Stimulated activated CD4-positive, alpha-beta T cell treated with anti-CD3 and anti-CD28 coated beads, Interleukin-2, amount 100 ng/mL, for 4 hours (primary cell): ENCODE measurements around the gene TIMP3.

Experiments
- DNase-seq: peaks from one replicate; pipeline ENCODE4 v3.0.0-alpha.2; 2020; ENCODE audit warnings: low read depth

TIMP3 gene

DNA sequence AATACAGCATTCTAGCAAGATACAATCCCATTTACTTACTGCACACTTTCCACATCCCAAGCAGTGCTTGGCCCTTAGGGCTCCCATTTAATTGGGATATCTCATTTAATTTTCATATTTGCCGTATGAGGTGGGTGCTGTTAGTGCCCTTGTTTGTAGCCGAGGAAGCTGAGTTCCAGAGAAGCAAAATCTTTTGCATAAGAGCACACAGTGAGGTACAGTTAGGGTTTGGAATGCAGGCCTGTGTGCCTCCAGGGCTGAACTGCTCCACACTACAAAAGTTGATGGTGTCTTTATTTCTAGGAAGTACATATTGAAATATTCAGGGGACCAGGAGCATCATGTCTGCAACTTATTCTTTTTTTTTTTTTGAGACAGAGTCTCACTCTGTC is 15.5 kb upstream of the TIMP3 start:
- DNase-seq: no peak

DNA sequence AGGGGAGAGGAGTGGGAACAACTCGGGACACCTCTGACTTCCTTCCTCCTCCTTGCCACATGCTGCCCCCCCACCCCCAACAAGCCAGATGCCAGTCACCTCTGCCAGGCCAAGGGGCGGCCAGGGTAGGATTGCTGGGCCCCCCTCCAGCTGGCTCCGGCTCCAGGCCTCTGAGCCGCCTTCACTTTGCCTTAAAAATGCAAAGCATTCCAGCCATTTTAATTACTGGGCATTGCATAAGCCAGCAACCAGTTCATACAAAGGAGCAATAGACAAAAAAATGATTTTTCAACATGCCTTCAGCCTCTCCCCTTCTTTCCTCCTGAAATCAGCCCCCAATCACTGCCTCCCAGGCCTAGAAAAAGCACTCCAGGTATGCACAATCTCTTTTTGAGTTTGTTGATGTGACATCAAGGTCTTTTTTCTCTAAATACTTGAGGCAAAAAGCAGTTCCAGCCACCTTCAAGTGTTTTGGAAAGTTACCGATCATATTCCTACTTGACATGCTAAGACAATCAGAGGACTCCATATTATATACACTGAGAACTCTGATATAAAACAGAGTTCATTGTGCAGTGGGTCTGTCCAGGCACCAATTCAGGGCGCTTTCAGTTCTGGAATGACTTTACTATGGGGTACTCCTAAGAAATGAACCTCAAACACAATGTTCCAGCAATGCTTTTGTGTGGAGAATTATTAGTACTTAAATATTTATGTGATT is 12.4 kb upstream of the TIMP3 start:
- DNase-seq: no peak

DNA sequence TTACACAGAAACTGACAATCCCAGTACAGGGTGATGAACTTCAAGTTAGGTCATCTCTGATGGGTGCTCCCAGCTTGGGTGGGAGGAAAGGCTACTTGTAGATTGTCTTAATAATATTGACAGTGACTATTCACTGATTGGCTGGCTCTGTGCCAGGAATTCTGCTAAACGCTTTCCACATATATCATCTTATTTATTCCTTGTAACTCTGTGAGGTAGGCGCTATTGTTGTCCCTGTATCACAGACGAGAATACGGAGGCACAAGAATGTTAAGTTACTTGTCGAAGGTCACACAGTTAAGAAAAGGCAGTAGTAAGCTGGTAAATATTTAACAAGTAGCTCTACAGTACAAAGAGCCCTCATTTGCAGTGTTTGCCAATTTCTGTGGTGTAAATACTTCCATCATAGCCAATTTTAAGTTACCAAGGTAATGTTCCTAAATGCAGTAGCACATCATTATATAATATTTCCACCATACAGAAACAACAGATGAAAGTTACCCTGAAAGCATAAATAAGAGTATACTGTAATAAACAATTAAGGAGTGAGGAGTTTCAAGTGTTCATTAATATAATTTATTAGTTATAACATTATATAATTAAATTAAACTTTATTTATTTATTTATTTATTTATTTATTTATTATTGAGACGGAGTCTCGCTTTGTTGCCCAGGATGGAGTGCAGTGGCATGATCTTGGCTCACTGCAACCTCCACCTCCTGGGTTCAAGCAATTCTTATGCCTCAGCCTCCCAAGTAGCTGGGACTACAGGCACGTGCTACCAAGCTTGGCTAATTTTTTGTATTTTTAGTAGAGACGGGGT is 11.5 kb upstream of the TIMP3 start:
- no peak for DNase-seq

DNA sequence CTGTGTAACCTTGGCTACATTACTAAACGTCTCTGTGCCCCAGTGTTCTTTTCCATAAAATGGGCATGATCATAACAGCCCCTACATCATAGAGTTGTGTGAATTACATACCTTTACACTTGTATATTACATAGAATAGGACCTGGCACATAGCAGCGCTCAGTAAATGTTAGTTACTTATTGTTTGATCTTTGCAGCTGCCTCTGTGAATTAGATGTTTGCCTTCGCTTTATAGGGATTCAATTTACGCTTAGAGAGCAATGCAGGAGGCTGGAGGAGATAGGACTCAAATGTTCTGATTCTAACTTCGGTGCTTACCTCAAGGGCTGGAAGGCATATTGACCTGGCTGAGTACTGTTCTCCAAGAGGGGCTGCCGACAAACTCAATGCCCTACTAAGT is 10.4 kb upstream of the TIMP3 start:
- DNase-seq: no peak

DNA sequence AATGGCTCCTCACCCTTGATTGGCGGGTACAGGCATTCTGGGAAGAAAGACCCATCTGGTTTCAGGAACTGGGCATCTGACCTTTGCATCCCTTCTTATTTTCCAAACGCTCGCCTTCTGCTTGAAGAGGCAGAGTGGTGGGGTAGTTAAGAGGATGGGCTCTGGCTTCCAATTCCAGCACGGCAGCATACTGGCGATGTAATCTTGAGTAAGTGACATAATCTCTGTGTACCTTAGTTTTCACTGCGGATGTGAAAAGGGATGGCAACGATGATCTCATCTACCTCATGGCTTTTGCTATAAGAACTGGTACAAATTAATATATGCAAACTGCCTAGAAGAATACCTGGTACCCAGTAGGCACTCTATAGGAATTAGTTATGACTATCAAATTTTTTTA is 10.0 kb upstream of the TIMP3 start:
- no peak for DNase-seq

DNA sequence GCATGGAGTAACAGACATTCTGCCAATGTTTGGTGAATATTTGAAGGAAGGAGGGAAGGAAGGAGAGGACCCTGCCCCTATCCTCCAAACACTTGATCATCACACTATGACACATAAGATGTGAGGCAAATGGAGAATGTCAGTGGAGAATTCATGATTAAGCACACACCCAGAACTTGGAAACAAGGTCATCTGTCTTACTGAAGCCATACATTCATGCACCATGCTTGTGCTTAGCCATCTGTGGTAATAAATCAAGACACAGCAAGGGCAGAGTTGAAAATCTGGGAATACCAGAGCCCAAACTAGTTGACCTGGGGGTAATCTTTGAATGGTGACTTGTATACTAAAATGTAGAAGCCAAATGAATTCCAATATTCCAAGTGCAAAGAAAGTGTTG is 7.9 kb upstream of the TIMP3 start:
- DNase-seq: no peak

DNA sequence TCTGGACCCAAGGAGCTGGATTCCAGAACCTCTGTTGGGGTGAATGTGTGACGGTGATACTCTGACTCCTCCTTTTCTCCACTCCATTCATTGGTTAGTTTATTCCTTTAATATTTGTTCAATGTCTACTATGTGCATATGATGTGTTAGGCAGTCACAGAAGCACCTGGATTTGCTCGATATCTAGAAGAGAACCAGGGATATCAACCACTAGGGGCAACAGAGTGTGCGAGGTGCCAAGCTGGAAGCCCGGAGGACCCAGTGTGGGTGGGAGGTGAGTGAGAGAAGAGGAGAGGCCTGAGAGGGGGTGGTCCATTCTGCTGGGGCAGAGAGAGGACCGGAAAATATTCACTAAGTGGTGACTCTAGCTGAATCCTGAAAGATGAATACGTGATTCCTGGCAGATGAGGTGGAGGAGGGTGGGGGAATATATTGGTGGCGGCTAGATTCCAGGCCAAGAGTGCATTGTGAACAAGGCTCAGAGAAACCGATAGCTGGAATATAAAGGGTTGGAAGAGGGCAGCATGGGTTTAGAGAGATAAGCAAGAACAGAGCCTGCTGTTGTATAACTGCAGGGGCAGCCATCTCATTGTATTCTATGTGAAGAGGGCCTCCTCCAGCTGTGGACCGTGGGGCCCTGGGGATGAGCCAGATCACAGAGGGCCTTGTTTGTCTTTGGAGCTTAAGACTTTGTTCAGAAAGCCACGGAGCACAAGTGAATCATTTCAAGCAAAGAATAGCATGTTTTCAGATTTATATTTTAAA is 6.9 kb upstream of the TIMP3 start:
- no peak for DNase-seq

DNA sequence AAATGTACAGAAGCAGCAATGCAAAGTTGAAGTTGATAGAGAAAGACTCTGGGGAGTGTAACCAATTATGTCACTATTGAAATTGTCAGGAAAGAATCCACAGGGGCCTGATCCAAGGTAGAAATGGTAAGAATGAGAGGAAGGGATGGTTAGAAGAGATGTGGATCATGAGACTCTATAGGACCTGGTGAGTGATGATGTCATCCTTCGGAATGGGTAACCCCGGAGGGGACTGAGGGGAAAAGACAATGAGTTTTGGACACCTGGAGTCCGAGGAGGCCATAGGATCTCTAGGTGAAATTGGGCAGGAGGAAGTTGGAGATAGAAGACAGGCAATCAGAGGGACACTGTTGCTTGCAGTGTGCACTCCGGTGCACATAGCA is 6.3 kb upstream of the TIMP3 start:
- DNase-seq: no peak

DNA sequence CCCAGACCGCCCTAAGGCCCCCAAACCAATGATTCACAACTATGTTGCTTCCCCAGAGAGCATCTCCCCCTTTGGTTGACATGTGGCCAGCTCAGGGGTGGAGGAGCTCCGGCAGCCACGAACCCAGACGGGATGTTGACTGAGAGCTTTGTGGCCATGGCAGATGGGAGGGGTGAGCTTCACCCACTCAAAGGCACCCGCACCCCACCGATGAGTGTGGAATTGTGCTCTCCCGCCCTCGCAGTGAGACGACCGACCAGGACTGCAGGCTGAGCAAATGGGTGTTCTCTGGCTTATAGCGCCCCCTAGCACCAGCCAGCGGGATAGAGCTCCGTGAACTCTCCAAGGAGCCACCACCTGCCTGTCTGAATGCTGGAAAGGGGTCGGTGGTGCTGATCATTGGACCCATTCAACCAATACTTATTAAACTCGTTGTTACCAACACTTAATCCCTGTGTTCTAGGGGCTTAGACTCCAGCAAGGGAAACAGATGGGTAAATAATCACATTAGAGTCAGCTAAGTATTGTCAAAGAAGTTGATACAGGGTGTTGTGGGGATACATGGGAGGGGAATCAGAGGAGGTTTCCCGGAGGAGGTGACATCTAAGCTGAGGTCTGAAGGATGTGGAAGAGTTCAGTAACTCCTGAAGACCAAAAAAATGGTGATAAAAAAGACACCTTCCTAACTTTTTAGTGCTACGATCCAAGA is 4.5 kb upstream of the TIMP3 start:
- DNase-seq: peak; percentile 28

DNA sequence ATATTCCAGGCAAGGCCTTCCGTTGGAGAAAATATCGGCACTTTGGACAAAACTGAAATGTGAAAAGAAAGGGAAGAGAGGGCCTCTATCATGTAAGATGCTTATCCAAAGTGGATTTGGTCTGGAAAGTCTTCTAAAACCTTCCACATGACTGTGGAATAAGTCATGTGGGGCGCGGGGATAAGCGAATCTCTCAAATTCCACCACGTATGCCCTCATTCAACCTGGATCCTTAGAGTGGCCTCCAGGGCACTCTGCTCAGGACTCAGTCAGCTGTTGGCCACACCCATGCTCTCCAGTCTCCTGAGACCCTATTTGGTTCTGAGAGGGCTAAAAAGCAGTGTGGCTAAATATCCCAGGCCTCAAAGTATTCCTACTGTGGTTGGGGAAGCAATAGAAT is 2.0 kb upstream of the TIMP3 start:
- no peak for DNase-seq

DNA sequence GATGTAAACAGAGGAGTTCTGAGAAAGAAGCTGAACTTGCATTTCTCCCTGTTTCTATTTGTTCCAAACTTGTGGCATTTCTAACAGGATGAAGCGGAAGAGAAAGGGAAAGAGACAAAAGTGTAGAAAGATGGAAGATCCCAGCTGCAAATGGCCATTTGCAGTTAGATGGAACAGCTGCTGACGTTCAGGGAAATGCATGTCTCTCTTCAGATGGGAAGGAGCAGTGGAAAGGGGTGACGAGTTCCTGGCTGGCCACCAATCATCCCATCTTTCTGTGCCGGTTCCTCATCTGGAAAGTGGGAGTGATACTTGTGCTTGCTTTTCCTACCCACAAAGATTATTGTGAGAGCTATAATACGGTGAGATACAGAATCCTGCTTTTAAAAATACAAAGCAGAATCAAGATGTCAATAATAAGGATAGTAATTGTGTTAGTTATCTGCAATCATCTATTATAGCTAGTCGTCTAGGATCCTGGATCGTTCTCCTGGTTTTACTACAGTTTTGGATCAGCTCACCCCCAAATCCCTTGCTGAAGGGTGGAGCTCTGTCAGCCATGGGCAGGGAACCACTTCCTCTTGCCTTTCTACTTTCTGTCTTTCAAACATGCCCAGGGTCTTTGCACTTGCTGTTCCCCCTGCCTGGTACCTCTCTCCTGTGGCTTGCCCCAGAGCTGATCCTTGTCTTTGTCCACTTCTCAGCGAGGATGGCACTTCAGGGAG is 1.2 kb upstream of the TIMP3 start:
- no peak for DNase-seq

DNA sequence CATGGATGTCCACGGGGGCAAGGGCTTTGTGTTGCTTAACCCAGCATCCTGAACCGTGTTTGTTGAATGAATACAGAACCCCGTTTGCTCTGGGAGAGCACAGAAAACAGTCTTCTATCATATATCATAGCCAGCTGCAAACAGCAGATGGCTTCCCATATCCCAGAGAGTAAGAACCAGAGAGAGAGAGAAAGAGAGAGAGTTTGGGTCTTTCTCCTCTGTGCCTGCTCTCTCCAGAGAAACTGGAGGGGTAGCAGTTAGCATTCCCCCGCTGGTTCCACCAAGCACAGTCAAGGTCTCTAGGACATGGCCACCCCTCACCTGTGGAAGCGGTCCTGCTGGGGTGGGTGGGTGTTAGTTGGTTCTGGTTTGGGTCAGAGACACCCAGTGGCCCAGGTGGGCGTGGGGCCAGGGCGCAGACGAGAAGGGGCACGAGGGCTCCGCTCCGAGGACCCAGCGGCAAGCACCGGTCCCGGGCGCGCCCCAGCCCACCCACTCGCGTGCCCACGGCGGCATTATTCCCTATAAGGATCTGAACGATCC is 440 bp upstream of the TIMP3 start:
- DNase-seq: no peak

DNA sequence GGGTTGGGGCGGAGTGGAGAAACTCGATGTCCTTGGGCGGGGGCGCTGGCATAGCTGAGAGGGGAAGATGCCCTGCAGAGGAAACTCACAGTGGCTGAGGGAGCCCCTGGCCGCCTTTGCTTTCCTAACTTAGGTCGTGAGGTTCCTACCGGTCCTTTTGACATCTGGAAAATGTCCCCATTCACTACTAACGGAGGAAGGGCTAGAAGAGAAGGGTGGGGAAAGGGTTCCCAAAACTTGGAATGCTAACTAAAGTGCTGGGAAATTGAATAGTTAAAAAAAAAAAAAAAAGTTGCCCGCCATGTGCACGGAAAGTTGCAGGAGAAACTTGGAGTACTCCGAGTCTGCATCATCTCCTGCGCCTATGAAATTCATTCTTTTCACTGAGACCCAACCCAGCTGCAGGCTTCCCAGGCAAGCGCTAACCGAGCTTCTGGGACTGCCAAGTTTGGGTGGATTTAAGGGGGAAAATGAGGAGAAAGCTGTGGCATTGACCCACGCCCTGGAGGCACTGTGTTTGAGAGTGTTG is 796 bp downstream of the TIMP3 start:
- DNase-seq: no peak

DNA sequence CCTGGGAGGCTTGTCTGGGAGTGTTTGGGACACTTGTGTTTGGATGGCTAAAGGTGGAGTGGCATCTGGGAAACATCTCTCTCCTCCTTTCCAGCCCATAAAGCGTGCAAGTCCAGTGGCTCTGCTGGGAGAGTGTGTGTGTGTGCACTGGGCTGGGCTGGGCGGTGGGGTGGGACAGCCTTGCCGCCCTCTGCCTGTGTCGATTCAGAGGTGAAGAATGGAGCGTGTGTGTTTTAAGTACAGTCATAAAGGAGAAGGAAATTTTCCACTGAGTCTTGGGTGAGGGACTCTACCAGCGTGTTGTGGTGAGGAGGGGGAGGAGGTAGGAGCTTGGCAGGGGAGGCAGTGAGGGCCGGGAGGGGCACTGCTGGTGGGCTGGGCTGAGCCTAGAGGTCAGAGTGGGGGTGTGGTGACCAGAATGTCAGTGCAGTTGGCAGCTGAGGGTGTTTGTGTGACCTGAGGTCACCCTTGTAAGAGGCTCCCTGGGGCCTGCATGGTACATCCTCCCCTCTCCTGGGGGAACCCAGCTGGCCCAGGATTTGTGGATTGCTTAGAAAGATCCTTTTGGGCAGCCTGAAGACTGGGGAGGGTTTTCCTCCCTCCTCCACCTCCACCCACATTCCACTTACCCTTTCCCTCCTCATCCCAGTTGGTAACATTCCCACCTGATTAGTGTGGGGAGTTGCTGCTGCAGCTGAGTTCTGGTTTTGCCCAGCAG is 1.7 kb downstream of the TIMP3 start:
- DNase-seq: no peak

DNA sequence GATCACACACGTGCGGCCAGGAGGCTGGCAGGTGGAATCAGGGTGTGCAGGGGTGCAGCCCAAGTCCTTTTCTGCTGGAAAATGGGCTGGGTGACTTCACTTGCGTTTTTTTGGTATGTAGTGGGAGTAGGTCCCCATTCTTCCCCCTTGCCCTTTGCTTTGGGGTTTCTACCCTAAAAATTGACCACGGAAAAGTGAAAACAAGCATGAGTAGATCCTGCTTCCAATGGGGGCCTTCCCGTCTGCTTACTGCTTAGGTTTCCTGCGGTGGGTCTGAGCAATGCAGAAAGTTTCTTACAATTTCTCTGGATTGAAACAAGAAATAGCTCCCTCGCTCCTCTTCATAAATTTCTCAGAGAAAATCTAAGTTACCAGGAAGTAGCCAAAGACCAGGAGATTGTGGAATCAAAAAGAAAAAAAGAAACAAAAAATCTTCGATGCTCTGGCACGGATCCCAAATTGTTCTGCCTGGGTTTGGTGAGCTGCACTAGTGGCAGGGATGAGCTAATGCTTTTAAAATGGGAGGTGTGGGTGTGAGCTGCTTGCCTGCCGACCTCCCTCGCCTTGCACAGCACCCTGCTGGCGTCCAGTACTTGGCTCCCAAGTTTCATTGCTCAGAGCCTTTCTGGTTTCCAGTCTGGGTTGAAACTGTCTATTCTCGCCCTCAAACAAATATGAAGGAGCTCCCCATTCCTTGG is 2.4 kb downstream of the TIMP3 start:
- DNase-seq: no peak

DNA sequence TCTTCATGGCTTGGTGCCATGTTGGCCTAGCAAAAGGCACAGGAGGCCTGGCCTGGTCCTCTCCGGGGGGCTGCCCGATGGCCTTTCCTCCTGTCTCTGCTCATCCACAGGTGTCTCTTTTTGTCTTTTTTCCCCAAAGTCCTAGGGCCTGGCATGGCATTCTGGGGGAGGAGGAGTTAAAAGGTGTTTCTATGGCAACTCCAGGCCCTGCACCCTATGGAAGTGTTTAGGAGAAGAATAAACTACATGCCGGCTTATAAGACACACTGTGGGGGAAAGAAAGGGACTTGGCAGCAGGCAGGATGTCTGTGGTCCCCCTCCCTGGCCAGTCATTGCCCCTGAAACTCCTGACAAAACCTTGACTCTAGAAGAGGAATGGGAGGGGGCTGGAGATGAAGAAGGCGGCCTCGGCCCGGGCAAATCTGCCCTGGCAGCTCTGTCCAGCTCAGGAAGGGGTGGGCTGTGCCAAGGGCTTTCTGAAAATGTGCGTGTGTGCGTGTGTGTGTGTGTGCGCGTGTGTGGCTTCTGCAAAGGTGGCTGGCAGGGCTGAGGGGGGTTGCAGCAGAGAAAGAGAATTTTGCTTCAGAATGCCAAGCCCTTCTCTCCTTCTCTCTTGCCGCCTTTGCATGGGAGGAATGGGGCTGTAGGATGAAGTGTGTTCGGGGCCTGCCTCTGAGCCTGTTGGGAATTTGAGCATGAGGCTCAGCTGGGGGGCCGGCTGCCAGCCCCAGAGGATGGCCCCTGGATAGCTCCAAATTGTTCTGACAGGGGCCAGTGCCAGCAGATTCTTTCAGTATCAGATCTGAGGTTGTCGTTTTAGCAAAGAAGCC is 3.2 kb downstream of the TIMP3 start:
- DNase-seq: no peak

DNA sequence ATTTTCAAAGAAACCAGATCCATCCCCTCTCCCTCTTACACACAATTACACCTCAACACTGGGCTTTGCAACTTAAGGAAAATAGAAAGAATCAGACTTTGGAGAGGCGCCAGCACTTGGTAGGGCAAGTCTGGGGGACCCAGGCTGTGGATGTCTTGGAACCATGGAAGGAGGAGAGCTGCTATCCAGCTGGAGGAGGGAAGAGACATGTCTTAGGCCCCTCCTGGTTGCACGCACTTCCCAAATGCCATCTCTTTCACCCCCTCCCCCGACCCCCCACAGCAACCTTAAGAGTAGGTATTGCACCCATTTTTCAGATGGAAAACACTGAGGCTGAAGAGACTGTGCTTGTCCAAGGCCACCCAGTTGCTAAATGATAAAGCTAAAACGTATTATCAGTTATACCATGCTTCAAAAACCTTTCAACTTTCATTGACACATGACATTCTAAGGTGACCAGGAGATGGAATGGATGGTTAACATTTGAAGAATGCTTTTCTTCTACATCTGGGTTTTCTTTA is 3.9 kb downstream of the TIMP3 start:
- DNase-seq: no peak

DNA sequence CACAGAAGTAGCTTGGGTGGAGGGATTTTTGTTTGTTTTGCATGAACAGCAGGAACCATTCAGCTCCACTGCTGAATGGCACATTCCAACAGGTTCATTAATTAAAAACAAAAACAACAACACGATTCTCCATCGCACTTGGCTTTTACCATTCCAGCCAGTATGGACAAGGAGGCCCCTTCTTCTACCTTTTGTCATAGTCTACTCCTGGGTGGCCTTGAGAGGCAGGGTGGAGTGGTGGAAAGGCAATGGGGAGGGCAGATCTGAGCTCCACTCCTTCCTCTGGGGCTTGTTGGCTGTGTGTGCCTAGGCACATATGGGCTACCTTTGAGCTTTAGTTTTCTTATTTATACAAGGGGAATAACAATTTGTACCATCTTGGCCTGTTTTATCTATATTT is 4.8 kb downstream of the TIMP3 start:
- DNase-seq: no peak

DNA sequence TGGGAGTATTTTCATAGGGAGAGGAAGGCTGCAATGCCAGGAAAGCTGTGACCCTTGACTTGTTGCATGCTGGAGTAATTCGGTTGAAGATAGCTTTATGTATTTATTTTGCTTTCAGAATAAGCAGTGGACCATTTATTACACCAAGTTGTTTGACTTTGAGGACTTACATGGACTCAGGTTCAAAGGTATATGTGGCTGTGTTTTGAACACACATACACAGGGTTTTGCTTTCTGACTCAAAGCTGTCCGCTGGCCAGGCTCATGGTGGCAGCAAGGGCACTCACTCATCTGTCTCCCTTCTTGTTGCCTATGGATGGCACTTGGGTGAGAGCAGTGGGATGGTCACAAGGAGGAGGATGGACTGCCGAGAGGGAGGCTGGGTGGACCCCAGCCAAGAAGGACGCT is 6.5 kb downstream of the TIMP3 start:
- no peak for DNase-seq
